Measurements from ENCODE around the gene MKNK2.

Gene MKNK2

GRCh38 chr19:2056837-2057192 lies 5.8 kb upstream of the MKNK2 start:
- no peak for DNase-seq

GRCh38 chr19:2055931-2056836 lies 5.1 kb upstream of the MKNK2 start:
- DNase-seq: peak in 1 of 2 donors; percentile 54

GRCh38 chr19:2054763-2055162 lies 3.7 kb upstream of the MKNK2 start:
- DNase-seq: no peak

- DNase-seq: no peak
Measured at GRCh38 chr19:2053601-2054389, 2.8 kb upstream of the MKNK2 start.

- DNase-seq: peak; percentile 72 to 78
Measured at GRCh38 chr19:2051773-2052704, 995 bp upstream of the MKNK2 start.

- DNase-seq: no peak
Measured at GRCh38 chr19:2050349-2050990, 574 bp downstream of the MKNK2 start.

- peak; percentile 75 to 85 for DNase-seq
Measured at GRCh38 chr19:2049741-2050348, 1.2 kb downstream of the MKNK2 start.

GRCh38 chr19:2048959-2049740 lies 1.9 kb downstream of the MKNK2 start:
- no peak for DNase-seq

GRCh38 chr19:2048104-2048958 lies 2.7 kb downstream of the MKNK2 start:
- no peak for DNase-seq

- no peak for DNase-seq
Measured at GRCh38 chr19:2047449-2048103, 3.5 kb downstream of the MKNK2 start.

- DNase-seq: no peak
Measured at GRCh38 chr19:2047076-2047448, 4.0 kb downstream of the MKNK2 start.

- DNase-seq: no peak
Measured at GRCh38 chr19:2046046-2046907, 4.8 kb downstream of the MKNK2 start.

- DNase-seq: no peak
Measured at GRCh38 chr19:2045501-2046045, 5.5 kb downstream of the MKNK2 start.

- no peak for DNase-seq
Measured at GRCh38 chr19:2044709-2045500, 6.1 kb downstream of the MKNK2 start.

- DNase-seq: no peak
Measured at GRCh38 chr19:2043961-2044708, 6.9 kb downstream of the MKNK2 start.

GRCh38 chr19:2043251-2043641 lies 7.8 kb downstream of the MKNK2 start:
- no peak for DNase-seq

All from CD4-positive, alpha-beta T cell treated with Interferon alpha-2 for 1 hour (primary cell).